ENCODE measurements around the gene KIRREL1. TPM values are rescaled to one million over a fixed set of nuclear protein-coding genes. Genes with fewer than 3 reads are reported as not detected.

Gene KIRREL1
- total and polyA plus RNA-seq, 7 donors, result 0.92 to 57.0 (median 29.0) TPM

GRCh38 chr1:157952601-157953000 is 40.8 kb upstream of the KIRREL1 start:
- Histone ChIP-seq H3K4me3 (no peak overlapping the region), H3K9me3 (no peaks in the 10 kb centered on the region), H3K36me3 (no peaks in the 10 kb centered on the region), H3K27me3 (no peaks in the 10 kb centered on the region), H3K4me1 (no peaks in the 10 kb centered on the region), H3K27ac (no peak overlapping the region)
- no peak for DNase-seq
- WGBS, 2 donors, result 11 to 47% methylated on average over 3 of the region's 3 CpGs
- intact Hi-C loops (cut with DNase I), result no loop called here
- TF ChIP-seq CTCF (IDR thresholded peaks at IDR 0.05), result no peak
- TF ChIP-seq POLR2AphosphoS5 (IDR thresholded peaks at IDR 0.05), result no peak
- TF ChIP-seq EP300 (IDR thresholded peaks at IDR 0.05), result no peak
- TF ChIP-seq POLR2A (IDR thresholded peaks at IDR 0.05), result no peak

- H3K27me3 ChIP-seq, result peaks cover 0 to 5% (median 0%) of the 10 kb centered on the region in 3 donors
- no peaks in the 10 kb centered on the region for H3K9me3 ChIP-seq
- H3K36me3 ChIP-seq, result no peaks in the 10 kb centered on the region
- intact Hi-C loops (cut with DNase I), result no loop called here
- no peaks in the 10 kb centered on the region for H3K4me1 ChIP-seq
- no peak overlapping the region for H3K4me3 ChIP-seq
- no peak for TF ChIP-seq POLR2A (IDR thresholded peaks at IDR 0.05)
- TF ChIP-seq CTCF (IDR thresholded peaks at IDR 0.05), result no peak
- no peak for TF ChIP-seq EP300 (IDR thresholded peaks at IDR 0.05)
- no peak for TF ChIP-seq POLR2AphosphoS5 (IDR thresholded peaks at IDR 0.05)
- no peak overlapping the region for H3K27ac ChIP-seq
- DNase-seq, result no peak
Observed at GRCh38 chr1:157955221-157955620, 38.2 kb upstream of the KIRREL1 start.

- Histone ChIP-seq H3K9me3 (no peaks in the 10 kb centered on the region), H3K27me3 (peaks cover 0 to 5% (median 0%) of the 10 kb centered on the region in 3 donors), H3K4me3 (no peak overlapping the region), H3K4me1 (no peaks in the 10 kb centered on the region), H3K36me3 (no peaks in the 10 kb centered on the region), H3K27ac (no peak overlapping the region)
- WGBS, 2 donors, result 62 to 84% methylated on average over 6 of the region's 6 CpGs
- intact Hi-C loops (cut with DNase I), result no loop called here
- no peak for TF ChIP-seq EP300 (IDR thresholded peaks at IDR 0.05)
- no peak for TF ChIP-seq POLR2AphosphoS5 (IDR thresholded peaks at IDR 0.05)
- TF ChIP-seq CTCF (IDR thresholded peaks at IDR 0.05), result no peak
- no peak for DNase-seq
Observed at GRCh38 chr1:157955857-157956256, 37.6 kb upstream of the KIRREL1 start.

- no peaks in the 10 kb centered on the region for H3K36me3 ChIP-seq
- H3K27me3 ChIP-seq, result peaks cover 0 to 5% (median 0%) of the 10 kb centered on the region in 3 donors
- no peaks in the 10 kb centered on the region for H3K4me1 ChIP-seq
- intact Hi-C loops (cut with DNase I), result no loop called here
- no peaks in the 10 kb centered on the region for H3K9me3 ChIP-seq
- WGBS, 2 donors, result 12 to 57% methylated on average over 2 of the region's 2 CpGs
- H3K27ac ChIP-seq, result no peak overlapping the region
- TF ChIP-seq POLR2A (IDR thresholded peaks at IDR 0.05) (no peak), EP300 (IDR thresholded peaks at IDR 0.05) (no peak), CTCF (IDR thresholded peaks at IDR 0.05) (no peak), POLR2AphosphoS5 (IDR thresholded peaks at IDR 0.05) (no peak)
- DNase-seq, result no peak
- H3K4me3 ChIP-seq, result no peak overlapping the region
Observed at GRCh38 chr1:157956732-157957131, 36.7 kb upstream of the KIRREL1 start.

- no peaks in the 10 kb centered on the region for H3K36me3 ChIP-seq
- no peak overlapping the region for H3K4me3 ChIP-seq
- H3K27me3 ChIP-seq, result peaks cover 0 to 5% (median 0%) of the 10 kb centered on the region in 3 donors
- intact Hi-C loops (cut with DNase I), result no loop called here
- no peaks in the 10 kb centered on the region for H3K9me3 ChIP-seq
- TF ChIP-seq POLR2A (IDR thresholded peaks at IDR 0.05) (no peak), EP300 (IDR thresholded peaks at IDR 0.05) (no peak), POLR2AphosphoS5 (IDR thresholded peaks at IDR 0.05) (no peak), CTCF (IDR thresholded peaks at IDR 0.05) (no peak)
- 85 to 90% methylated on average over 3 of the region's 3 CpGs for WGBS, 2 donors
- H3K4me1 ChIP-seq, result no peaks in the 10 kb centered on the region
- H3K27ac ChIP-seq, result no peak overlapping the region
- DNase-seq, result no peak
Observed at GRCh38 chr1:157958263-157958662, 35.2 kb upstream of the KIRREL1 start.
